Measurements from ENCODE around the gene RABGAP1.

GRCh38 chr9:123098096-123098459 is 157.3 kb downstream of the RABGAP1 start:
- no peak for TF ChIP-seq POLR2A (IDR thresholded peaks at IDR 0.05)
- no peak for TF ChIP-seq CTCF (IDR thresholded peaks at IDR 0.05)

All from tibial nerve (tissue), 3 donors.